ENCODE data around the gene SLC22A3. TPM values are rescaled to one million over a fixed set of nuclear protein-coding genes. Genes with fewer than 3 reads are reported as not detected.

Gene SLC22A3
- total and polyA plus RNA-seq, 2 of the 13 experiments (the other 11 are each of a cell fraction or from before 2014, with no cell fraction given), result 12.0 to 31.5 TPM

- Histone ChIP-seq H3K27ac (ENCODE audit: extremely low read length, insufficient read depth, low read length) (no peak overlapping the region), H4K20me1 (ENCODE audit: insufficient read depth, low read length) (no peaks in the 10 kb centered on the region), H3K36me3 (replicated peaks in 1 of 2; ENCODE audit: control insufficient read depth in 1 of 2, insufficient read depth in 2 of 2, low read length in 2 of 2) (no peaks in the 10 kb centered on the region), H2AFZ (ENCODE audit: low read length) (no peak overlapping the region), H3K4me3 (replicated peaks in 1 of 3; ENCODE audit: insufficient read depth in 1 of 3, low read depth in 2 of 3, low read length in 3 of 3) (no peak overlapping the region), H3K9me3 (ENCODE audit: low read length) (no peaks in the 10 kb centered on the region), H3K4me1 (ENCODE audit: insufficient read depth, low read length) (peaks cover 40% of the 10 kb centered on the region), H3K4me2 (ENCODE audit: low read depth, low read length) (no peak overlapping the region), H3K9ac (ENCODE audit: insufficient read depth, low read depth, low read length) (no peak overlapping the region), H3K27me3 (ENCODE audit: control insufficient read depth in 1 of 2, insufficient read depth in 2 of 2, low read length in 2 of 2) (no peaks in the 10 kb centered on the region), H3K79me2 (ENCODE audit: insufficient read depth, low read length) (peaks cover 48% of the 10 kb centered on the region)
- ATAC-seq (no peak), FAIRE-seq (no peak), DNase-seq (ENCODE audit: low spot score) (no peak)
- in situ Hi-C loops (cut with HindIII; ENCODE audit: extremely low pct_ligation_motif_present, low pct_unique_long_range_greater_than_20kb), result no loop called here
- intact Hi-C loops (cut with micrococcal nuclease; ENCODE audit: unreplicated experiment), result no loop called here
- TF ChIP-seq MAFG (CRISPR knock-in tag; IDR thresholded peaks at IDR 0.05), result no peak
- TF ChIP-seq TFE3 (CRISPR knock-in tag; IDR thresholded peaks at IDR 0.05), result no peak
- TF ChIP-seq DZIP1 (CRISPR knock-in tag; IDR thresholded peaks at IDR 0.05), result no peak
- TF ChIP-seq NPAS2 (CRISPR knock-in tag; IDR thresholded peaks at IDR 0.05; ENCODE audit: borderline replicate concordance), result no peak
- no peak for TF ChIP-seq SNAPC2 (CRISPR knock-in tag; IDR thresholded peaks at IDR 0.05)
- no peak for TF ChIP-seq SMARCC2 (IDR thresholded peaks at IDR 0.05)
- TF ChIP-seq ZNF704 (CRISPR knock-in tag; IDR thresholded peaks at IDR 0.05; ENCODE audit: borderline replicate concordance), result no peak
- CTCF ChIA-PET (ENCODE audit: low intra/inter-chr PET ratio, low total read pairs), result no interaction called here
- WGBS (ENCODE audit: low lambda C conversion rate), result 92% methylated on average over 2 of the region's 2 CpGs
- POLR2A ChIA-PET, result no interaction called here
- BruUV-seq (replicated peaks), result no TSS peak
Observed at GRCh38 chr6:160375561-160375949, 27.4 kb downstream of the SLC22A3 start.

All from HepG2 (cell line).